ENCODE measurements around the gene NETO1.

GRCh38 chr18:72848503-72849237 lies 19.1 kb downstream of the NETO1 start:
- TF ChIP-seq, protein P1, sequence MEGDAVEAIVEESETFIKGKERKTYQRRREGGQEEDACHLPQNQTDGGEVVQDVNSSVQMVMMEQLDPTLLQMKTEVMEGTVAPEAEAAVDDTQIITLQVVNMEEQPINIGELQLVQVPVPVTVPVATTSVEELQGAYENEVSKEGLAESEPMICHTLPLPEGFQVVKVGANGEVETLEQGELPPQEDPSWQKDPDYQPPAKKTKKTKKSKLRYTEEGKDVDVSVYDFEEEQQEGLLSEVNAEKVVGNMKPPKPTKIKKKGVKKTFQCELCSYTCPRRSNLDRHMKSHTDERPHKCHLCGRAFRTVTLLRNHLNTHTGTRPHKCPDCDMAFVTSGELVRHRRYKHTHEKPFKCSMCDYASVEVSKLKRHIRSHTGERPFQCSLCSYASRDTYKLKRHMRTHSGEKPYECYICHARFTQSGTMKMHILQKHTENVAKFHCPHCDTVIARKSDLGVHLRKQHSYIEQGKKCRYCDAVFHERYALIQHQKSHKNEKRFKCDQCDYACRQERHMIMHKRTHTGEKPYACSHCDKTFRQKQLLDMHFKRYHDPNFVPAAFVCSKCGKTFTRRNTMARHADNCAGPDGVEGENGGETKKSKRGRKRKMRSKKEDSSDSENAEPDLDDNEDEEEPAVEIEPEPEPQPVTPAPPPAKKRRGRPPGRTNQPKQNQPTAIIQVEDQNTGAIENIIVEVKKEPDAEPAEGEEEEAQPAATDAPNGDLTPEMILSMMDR (conservative IDR thresholded peaks at IDR 0.05 in 1 of 2, IDR thresholded peaks at IDR 0.05 in 1 of 2; ENCODE audit: low read depth in 1 of 2, low read length in 2 of 2): no peak
- no peak for TF ChIP-seq EZH2 (IDR thresholded peaks at IDR 0.05; ENCODE audit: low read length, missing control alignments)
